Measurements from ENCODE around the gene PPARA.

GRCh38 chr22:46185283-46185682 lies 35.0 kb downstream of the PPARA start:
- TF ChIP-seq, protein P1, sequence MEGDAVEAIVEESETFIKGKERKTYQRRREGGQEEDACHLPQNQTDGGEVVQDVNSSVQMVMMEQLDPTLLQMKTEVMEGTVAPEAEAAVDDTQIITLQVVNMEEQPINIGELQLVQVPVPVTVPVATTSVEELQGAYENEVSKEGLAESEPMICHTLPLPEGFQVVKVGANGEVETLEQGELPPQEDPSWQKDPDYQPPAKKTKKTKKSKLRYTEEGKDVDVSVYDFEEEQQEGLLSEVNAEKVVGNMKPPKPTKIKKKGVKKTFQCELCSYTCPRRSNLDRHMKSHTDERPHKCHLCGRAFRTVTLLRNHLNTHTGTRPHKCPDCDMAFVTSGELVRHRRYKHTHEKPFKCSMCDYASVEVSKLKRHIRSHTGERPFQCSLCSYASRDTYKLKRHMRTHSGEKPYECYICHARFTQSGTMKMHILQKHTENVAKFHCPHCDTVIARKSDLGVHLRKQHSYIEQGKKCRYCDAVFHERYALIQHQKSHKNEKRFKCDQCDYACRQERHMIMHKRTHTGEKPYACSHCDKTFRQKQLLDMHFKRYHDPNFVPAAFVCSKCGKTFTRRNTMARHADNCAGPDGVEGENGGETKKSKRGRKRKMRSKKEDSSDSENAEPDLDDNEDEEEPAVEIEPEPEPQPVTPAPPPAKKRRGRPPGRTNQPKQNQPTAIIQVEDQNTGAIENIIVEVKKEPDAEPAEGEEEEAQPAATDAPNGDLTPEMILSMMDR (conservative IDR thresholded peaks at IDR 0.05; ENCODE audit: low read depth, low read length): no peak
- no peak for TF ChIP-seq EZH2 (IDR thresholded peaks at IDR 0.05; ENCODE audit: low read length, unreplicated experiment)
- no peak for TF ChIP-seq EZH2phosphoT487 (IDR thresholded peaks at IDR 0.05; ENCODE audit: borderline replicate concordance, low read length)
